ENCODE data around the gene GMFB.

GRCh38 chr14:54470701-54471100, 18.1 kb downstream of the GMFB start:
- TF ChIP-seq CTCF (IDR thresholded peaks at IDR 0.05; ENCODE audit: poor library complexity) (no peak), EZH2 (IDR thresholded peaks at IDR 0.05; ENCODE audit: borderline replicate concordance) (no peak), EZH2phosphoT487 (IDR thresholded peaks at IDR 0.05; ENCODE audit: low read depth, severe bottlenecking, unreplicated experiment) (no peak)

Measured in hepatocyte (in vitro differentiated cells).